GM18498 (cell line): Measurements from ENCODE around the gene GABRA1.

Experiments used
- ATAC-seq: cut with Tn5 transposase; IDR thresholded peaks from one replicate; pipeline ENCODE4 v1.9.1; 2021; ENCODE audit warnings: mild to moderate bottlenecking, moderate library complexity; ENCODE audit not compliant: unreplicated experiment

GABRA1 gene

DNA sequence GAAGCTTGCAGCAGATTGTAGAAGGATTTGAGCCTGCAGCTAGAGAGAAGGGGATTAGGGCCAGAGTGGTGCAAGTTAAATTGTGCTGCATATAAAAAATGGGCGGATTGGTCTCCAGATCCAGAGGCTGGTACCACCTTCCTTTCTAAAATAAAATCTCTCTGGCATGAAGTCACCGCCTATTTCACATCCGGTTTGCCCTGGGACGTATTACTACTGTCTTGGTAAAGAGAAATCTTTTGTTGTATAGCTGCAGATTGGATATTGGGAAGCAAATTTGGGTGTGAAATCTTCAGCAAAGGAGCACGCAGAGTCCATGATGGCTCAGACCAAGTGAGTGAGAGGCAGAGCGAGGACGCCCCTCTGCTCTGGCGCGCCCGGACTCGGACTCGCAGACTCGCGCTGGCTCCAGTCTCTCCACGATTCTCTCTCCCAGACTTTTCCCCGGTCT is at the start of gene GABRA1:
Gene GABRA1, plus strand, starts transcription at position 180 of the 451 bp plus-strand sequence. CDS start 2,691 bp downstream, outside the sequence.
- ATAC-seq, result no peak

GRCh38 chr5:161799316-161799715 is 48.6 kb upstream of the GABRA1 start:
- no peak for ATAC-seq

DNA sequence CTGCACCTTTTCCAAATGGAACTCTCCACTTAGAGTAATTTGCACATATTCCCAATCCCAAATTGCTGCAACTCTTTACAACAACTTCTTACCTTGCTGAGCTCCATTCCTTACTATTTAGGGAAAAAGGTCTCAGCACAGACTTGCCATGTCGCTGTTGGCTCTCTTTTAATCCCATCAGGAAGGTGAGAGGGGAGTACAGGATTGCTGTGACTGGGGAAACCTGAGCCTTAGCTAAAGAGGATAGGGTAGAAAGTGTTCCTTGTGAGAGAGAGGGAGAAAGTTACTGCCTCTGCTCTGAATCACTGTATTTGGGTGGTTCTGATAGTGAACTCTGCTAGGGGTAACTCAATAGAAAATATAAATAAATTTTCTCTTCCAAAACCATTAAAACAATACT is 43.7 kb upstream of the GABRA1 start:
- ATAC-seq, result no peak

DNA sequence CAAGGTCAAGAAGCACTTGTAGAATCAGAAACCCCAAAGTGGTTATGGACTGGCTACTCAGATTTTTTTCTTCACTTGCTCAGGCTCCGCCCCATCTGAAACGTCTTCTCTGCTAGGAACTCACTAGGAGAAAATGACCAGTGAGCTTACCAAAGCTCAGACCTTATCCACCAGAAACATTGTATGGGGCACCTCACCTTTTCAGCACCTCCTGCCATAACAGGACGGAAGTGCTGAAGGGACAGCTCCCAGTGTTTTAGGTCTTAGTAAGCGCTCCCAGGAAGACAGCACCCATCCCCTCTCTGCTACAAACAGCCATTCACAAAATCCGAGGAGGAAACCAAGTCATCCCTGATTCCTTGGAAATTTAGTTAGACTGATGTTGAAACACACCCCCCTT is 1.2 kb upstream of the GABRA1 start:
- no peak for ATAC-seq

DNA sequence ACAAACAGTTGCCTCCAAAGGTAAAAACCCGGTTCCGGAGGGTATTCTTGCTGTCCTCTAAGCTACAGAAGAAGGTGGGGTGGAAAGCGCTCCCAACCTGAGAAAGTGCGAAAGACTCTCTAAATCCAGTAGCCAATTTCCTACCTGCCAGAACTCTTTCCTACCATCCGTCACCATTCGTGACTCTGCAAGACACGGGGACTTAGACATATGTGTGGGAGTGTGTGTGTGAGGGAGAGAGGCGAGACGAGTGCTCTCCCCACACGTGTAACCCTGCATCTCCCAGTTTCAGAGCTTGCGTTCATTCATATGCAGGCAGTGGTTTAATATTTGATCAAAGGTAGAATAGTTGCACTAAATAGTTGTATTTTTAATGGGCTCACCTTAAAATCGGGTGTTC is 473 bp upstream of the GABRA1 start:
- no peak for ATAC-seq

DNA sequence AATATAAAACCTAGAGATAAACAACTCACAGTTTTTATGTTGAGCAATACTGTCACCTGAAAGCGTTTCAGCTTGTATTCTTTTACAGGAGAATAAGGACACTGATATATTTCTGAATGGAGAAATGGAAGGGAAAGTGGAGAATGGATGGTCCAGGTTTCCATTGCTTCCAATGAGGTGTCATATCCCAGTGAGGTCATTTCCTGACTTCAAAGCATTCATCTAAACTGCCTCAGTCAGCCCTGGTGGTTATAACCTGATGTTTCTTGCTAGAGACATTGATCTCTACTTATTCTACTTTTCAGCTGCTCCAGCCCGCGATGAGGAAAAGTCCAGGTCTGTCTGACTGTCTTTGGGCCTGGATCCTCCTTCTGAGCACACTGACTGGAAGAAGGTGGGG is 2.6 kb downstream of the GABRA1 start:
- no peak for ATAC-seq

GRCh38 chr5:161851691-161852299 is 3.9 kb downstream of the GABRA1 start:
- no peak for ATAC-seq

GRCh38 chr5:161857358-161857757 is 9.4 kb downstream of the GABRA1 start:
- no peak for ATAC-seq

DNA sequence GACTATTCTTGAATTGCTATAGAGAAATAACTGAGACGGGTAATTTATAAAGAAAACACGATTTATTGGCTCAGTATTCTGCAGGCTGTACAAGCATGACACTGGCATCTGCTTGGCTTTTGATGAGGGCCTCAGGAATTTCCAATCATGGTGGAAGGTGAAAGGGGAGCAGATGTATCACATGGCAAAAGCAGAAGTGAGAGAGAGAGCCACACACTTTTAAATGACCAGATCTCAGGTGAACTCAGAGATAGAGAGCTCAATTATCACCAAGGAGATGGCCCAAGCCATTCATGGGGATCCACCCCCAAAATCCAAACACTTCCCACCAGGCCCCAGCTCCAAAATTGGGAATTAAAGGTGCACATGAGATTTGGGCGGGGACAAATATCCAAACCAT is 15.3 kb downstream of the GABRA1 start:
- ATAC-seq, result no peak

DNA sequence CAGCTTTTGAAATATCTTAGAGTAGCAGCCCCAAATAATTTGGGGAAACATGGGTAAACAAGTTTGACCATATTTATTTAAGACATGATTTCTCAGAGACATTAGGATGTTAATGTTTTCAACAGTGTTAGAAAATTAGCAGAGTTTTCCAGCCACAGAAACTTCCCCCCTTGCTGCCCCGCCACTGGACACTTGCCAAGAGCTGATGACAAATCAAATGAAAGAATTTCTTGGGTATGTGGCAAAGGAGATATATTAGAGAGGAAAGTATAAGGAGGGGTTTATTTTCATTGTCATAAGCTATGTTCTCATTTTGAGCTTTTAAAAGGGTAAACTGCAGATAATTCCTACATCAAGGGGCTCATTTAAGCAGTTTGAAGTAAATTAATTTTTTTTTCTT is 15.9 kb downstream of the GABRA1 start:
- ATAC-seq, result no peak

GRCh38 chr5:161865510-161865909 is 17.6 kb downstream of the GABRA1 start:
- ATAC-seq, result no peak

DNA sequence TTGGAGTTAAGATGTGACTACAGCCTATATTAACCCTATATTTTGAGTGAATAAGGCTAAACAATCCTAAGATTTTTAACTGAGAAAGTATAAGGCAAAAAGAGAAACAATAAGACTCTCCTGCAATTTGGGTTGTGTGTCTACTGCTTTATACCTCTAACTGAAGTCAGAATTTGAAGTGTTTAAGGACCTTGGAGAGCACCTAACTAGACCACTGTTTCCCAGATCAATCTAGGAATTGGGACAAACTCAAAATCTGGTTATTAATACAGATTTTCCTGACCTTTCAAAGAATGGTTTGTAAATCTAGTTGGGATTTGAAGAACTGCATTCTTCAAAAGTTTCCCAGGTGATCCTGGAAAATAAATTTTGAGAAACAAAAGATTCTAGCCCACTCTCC is 42.1 kb downstream of the GABRA1 start:
- no peak for ATAC-seq

- no peak for ATAC-seq
Observed at GRCh38 chr5:161895514-161895913, 47.6 kb downstream of the GABRA1 start.

DNA sequence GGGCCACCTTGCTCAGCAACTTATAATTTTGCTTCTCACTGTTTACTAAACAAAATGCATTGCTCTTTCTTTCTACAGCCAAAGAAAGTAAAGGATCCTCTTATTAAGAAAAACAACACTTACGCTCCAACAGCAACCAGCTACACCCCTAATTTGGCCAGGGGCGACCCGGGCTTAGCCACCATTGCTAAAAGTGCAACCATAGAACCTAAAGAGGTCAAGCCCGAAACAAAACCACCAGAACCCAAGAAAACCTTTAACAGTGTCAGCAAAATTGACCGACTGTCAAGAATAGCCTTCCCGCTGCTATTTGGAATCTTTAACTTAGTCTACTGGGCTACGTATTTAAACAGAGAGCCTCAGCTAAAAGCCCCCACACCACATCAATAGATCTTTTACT is 49.1 kb downstream of the GABRA1 start:
- no peak for ATAC-seq

DNA sequence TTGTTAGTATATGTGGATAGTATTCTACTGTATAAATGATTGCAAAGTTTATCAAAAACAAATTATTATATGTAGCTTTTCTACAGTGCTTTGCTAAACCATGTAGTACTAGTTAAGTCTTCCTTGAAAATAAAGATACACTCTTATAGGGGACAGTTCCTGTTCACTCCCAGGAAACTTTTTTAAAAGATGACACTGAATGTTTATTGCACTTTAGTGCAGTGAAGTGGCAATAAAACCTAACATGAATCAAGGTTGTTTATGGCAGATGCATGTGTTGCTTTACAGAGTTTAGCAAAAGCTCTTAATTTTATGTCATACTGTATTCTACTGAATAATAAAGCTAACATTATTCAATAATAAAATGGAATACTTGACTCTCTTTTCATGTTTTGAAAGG is 51.7 kb downstream of the GABRA1 start:
- ATAC-seq, result no peak

GRCh38 chr5:161900981-161901380 is 53.1 kb downstream of the GABRA1 start:
- ATAC-seq, result no peak

DNA sequence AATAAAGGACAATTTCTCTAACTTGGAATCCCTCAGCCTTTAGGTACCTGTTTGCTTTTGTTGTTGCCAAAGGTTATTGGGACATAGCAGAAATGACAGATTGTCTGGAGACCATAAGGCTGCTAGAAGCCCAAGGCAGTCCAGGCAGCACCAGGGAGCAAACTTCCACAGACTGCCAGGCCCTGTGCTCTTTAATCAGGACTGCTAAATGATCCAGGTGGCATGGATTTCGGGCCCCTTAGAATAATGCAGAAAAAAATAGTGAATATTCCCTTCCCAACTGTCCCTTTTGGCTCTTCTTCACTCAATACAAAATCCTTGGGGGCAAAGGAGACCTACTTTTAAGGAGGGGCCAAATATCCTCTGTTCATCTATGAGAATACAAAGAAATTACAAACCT is 73.9 kb downstream of the GABRA1 start:
- ATAC-seq, result no peak

DNA sequence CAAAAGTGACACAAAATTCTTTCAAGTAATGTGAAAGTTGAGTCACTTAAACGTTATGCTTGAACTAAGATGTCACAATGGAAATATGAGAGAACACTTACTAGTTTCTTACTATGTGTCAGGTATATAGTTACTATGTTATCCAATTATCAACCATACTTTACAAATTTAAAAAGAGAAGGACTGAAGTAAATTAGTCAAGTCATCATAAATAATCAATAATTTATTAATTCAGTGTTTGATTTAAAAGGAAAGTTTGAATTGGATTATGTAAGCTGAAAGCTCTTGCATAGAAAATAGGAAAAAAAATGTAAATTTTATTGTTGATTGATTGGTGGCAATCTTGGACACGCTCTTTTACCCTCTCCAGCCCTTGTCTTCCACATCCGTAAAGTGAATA is 76.3 kb downstream of the GABRA1 start:
- ATAC-seq, result no peak

DNA sequence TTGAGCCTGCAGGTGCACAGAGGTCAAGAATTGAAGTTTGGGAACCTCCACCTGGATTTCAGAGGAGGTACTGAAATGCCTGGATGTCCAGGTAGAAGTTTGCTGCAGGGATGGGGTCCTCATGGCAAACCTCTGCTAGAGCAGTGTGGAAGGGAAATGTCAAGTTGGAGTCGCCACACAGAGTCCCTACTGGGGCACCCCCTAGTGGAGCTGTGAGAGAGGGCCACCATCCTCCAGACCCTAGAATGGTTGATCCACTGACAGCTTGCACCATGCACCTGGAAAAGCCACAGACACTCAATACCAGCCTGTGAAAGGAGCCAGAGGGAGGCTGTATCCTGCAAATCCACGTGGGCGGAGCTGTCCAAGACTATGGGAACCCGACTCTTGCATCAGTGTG is 78.0 kb downstream of the GABRA1 start:
- ATAC-seq, result no peak

DNA sequence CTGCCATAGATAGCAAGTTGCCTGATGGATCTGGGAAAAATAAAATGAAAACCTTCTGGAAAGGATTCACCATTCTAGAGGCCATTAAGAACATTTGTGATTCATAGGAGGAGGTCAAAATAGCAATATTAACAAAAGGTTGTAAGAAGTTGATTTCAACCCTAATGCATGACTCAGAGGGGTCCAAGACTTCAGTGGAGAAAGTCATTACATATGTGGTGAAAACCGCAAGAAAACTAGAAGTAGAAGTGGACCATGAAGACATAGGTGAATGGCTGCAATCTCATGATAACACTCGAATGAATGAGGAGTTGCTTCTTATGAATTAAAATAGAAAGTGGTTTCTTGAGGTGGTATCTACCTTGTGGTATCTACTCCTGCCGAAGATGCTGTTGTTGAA is 86.6 kb downstream of the GABRA1 start:
- ATAC-seq, result no peak

- no peak for ATAC-seq
Observed at GRCh38 chr5:161944974-161945373, 97.1 kb downstream of the GABRA1 start.

DNA sequence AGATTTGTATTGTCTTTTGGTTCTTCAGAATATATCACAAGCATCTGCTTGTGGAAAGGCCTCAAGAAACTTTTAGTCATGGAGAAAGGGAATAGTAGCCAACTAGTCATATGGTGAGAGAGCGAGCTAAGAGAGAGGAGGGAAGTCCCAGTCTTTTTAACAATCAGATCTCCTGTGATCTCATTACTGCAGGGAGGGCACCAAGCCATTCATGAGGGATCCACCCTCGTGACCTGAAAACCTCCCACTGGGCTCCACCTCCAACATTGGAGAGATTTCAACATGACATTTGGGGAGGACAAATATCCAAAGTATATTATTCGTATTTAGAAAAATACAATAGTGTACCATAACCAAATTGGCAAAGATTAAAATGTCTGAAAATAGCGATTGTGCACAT is 99.0 kb downstream of the GABRA1 start:
- ATAC-seq, result no peak
